OCI-LY3 (cell line): ENCODE data around the gene ARSG.
"Not testable (repeated sequence)": the region's sequence is repeated elsewhere in the genome, so short reads cannot be mapped to it uniquely, and the experiment has no call there.

Source experiments
- H2AFZ ChIP-seq: fragments of 200-600, 300-600 bp; shearing (Covaris generic); 2 replicates; pipeline ENCODE4 v1.6.0; 2014; ENCODE audit warnings: antibody characterized with exemption, low read depth, low read length
- H3K27ac ChIP-seq: fragments of 200-600, 300-600 bp; sonication (generic); 2 replicates; pipeline ENCODE4 v1.5.1; 2014; ENCODE audit warnings: mild to moderate bottlenecking, low read length, moderate library complexity, mixed read lengths
- H3K27me3 ChIP-seq: fragments of 200-600, 300-600 bp; sonication (generic); 2 replicates; pipeline ENCODE4 v1.6.1; 2014; ENCODE audit warnings: low read depth, low read length, mixed read lengths
- H3K36me3 ChIP-seq: fragments of 200-600, 300-600 bp; sonication (generic); replicated peaks from 2 replicates; pipeline ENCODE3; 2014; ENCODE audit warnings: low read depth, low read length, mixed read lengths
- H3K4me1 ChIP-seq: fragments of 300-600, 200-600 bp; sonication (generic); 2 replicates; pipeline ENCODE4 v1.6.1; 2014; ENCODE audit warnings: low read length, mixed read lengths
- H3K4me2 ChIP-seq: fragments of 200-600, 300-600 bp; sonication (generic); 2 replicates; pipeline ENCODE4 v1.6.1; 2014; ENCODE audit warnings: low read length, mixed read lengths
- H3K4me3 ChIP-seq: fragments of 300-600, 200-600 bp; sonication (generic); 2 replicates; pipeline ENCODE4 v1.5.1; 2014; ENCODE audit warnings: antibody characterized with exemption, mild to moderate bottlenecking, low read length, moderate library complexity
- H3K79me2 ChIP-seq: fragments of 300-600, 200-600 bp; shearing (Covaris generic); 2 replicates; pipeline ENCODE4 v1.6.1; 2014; ENCODE audit warnings: mild to moderate bottlenecking, low read length, mixed read lengths
- H3K9ac ChIP-seq: fragments of 300-600, 200-600 bp; shearing (Covaris generic); 2 replicates; pipeline ENCODE4 v1.6.0; 2014; ENCODE audit warnings: mild to moderate bottlenecking, low read length, moderate library complexity
- H3K9me3 ChIP-seq: fragments of 200-600, 300-600 bp; shearing (Covaris generic); 2 replicates; pipeline ENCODE4 v1.6.1; 2014; ENCODE audit warnings: low read length, mixed read lengths; ENCODE audit not compliant: insufficient read depth
- H4K20me1 ChIP-seq: fragments of 200-600, 300-600 bp; sonication (generic); 2 replicates; pipeline ENCODE4 v1.6.1; 2016; ENCODE audit warnings: low read length, mixed read lengths; ENCODE audit not compliant: insufficient read depth
- CTCF ChIP-seq: fragments of 200-600, 300-600 bp; sonication (generic); IDR thresholded peaks from 2 replicates; pipeline ENCODE4 v1.5.1; 2014; ENCODE audit warnings: antibody characterized with exemption, low read length, low read depth
- EZH2phosphoT487 ChIP-seq: fragments of 200-600 bp; shearing (Covaris generic); IDR thresholded peaks from 2 replicates; pipeline ENCODE4 v1.6.1; 2018; ENCODE audit warnings: antibody characterized with exemption, mixed run types, low read depth

The ARSG gene

GRCh38 chr17:68255151-68255550 is 36.1 kb upstream of the ARSG start:
- Histone ChIP-seq H3K4me2 (no peak overlapping the region), H3K9ac (no peak overlapping the region)

GRCh38 chr17:68255731-68256538 is 35.4 kb upstream of the ARSG start:
- H3K4me1 ChIP-seq: peaks cover 51% of the 10 kb centered on the region

More at GRCh38 chr17:68255151-68255550, 36.1 kb upstream of the ARSG start:
- H2AFZ ChIP-seq: no peak overlapping the region
- no peaks in the 10 kb centered on the region for H3K9me3 ChIP-seq
- no peaks in the 10 kb centered on the region; the same call in 1 of the 2 replicates for H3K79me2 ChIP-seq
- H3K27ac ChIP-seq: no peak overlapping the region; the same call in 1 of the 2 replicates
- peaks cover 33% of the 10 kb centered on the region for H3K36me3 ChIP-seq
- TF ChIP-seq EZH2phosphoT487 (no peak), CTCF (no peak)
- no peak overlapping the region for H3K4me3 ChIP-seq
- H3K4me1 ChIP-seq: peaks cover 49% of the 10 kb centered on the region
- H4K20me1 ChIP-seq: no peaks in the 10 kb centered on the region
- H3K27me3 ChIP-seq: no peaks in the 10 kb centered on the region

GRCh38 chr17:68256701-68257100 is 34.6 kb upstream of the ARSG start:
- H3K79me2 ChIP-seq, H3K9me3 ChIP-seq, H3K4me3 ChIP-seq, H3K9ac ChIP-seq, H4K20me1 ChIP-seq, H3K4me2 ChIP-seq, H2AFZ ChIP-seq, H3K27me3 ChIP-seq: not testable (repeated sequence)
- H3K4me1 ChIP-seq: peaks cover 51% of the 10 kb centered on the region
- H3K27ac ChIP-seq: peak overlapping the region; percentile 58
- peaks cover 27% of the 10 kb centered on the region for H3K36me3 ChIP-seq

More at GRCh38 chr17:68255731-68256538, 35.4 kb upstream of the ARSG start:
- H3K79me2 ChIP-seq: no peaks in the 10 kb centered on the region; the same call in 1 of the 2 replicates
- no peaks in the 10 kb centered on the region for H3K9me3 ChIP-seq
- peaks cover 28% of the 10 kb centered on the region for H3K36me3 ChIP-seq
- no peak overlapping the region for H3K9ac ChIP-seq
- H2AFZ ChIP-seq: no peak overlapping the region
- no peaks in the 10 kb centered on the region for H4K20me1 ChIP-seq
- TF ChIP-seq EZH2phosphoT487 (no peak), CTCF (no peak)
- no peaks in the 10 kb centered on the region for H3K27me3 ChIP-seq
- H3K4me2 ChIP-seq: peak overlapping the region; percentile 16; the same call in 1 of the 2 replicates
- no peak overlapping the region for H3K4me3 ChIP-seq
- peak overlapping the region; percentile 58 for H3K27ac ChIP-seq

- Histone ChIP-seq H4K20me1 (no peaks in the 10 kb centered on the region), H3K36me3 (peaks cover 26% of the 10 kb centered on the region), H3K4me3 (no peak overlapping the region), H3K27me3 (no peaks in the 10 kb centered on the region), H3K4me2 (0 out of 2 replicates have a peak overlapping the region, but pooled peaks have one; percentile 82), H3K9ac (no peak overlapping the region), H3K4me1 (peaks cover 54% of the 10 kb centered on the region), H2AFZ (no peak overlapping the region), H3K79me2 (no peaks in the 10 kb centered on the region; the same call in 1 of the 2 replicates), H3K9me3 (no peaks in the 10 kb centered on the region), H3K27ac (peak overlapping the region; percentile 81)
- TF ChIP-seq EZH2phosphoT487: no peak
- TF ChIP-seq CTCF: no peak
Measured at GRCh38 chr17:68257934-68258333, 33.4 kb upstream of the ARSG start.

- Histone ChIP-seq H3K4me2 (peak overlapping the region; percentile 82), H3K4me3 (peak overlapping the region; percentile 58), H3K36me3 (peaks cover 24% of the 10 kb centered on the region), H3K9ac (peak overlapping the region; percentile 57), H3K27ac (peak overlapping the region; percentile 81), H3K4me1 (peaks cover 59% of the 10 kb centered on the region)
- H3K79me2 ChIP-seq, H3K9me3 ChIP-seq, H3K27me3 ChIP-seq, H2AFZ ChIP-seq, H4K20me1 ChIP-seq: not testable (repeated sequence)
Measured at GRCh38 chr17:68258890-68259647, 32.2 kb upstream of the ARSG start.

GRCh38 chr17:68259648-68259951 is 31.7 kb upstream of the ARSG start:
- Histone ChIP-seq H3K9ac (peak overlapping the region; percentile 49), H3K4me1 (peaks cover 59% of the 10 kb centered on the region), H3K36me3 (peaks cover 18% of the 10 kb centered on the region), H3K4me3 (peak overlapping the region; percentile 48), H3K4me2 (peak overlapping the region; percentile 57), H3K27ac (peak overlapping the region; percentile 81)
- not testable (repeated sequence) for H4K20me1 ChIP-seq, H3K79me2 ChIP-seq, H3K9me3 ChIP-seq, H3K27me3 ChIP-seq, H2AFZ ChIP-seq
